Trophoblast cell (in vitro differentiated cells and primary cell): ENCODE results near the gene LRP1-AS.

Experiments used
- DNase-seq, 2 donors: peaks; one replicate each; pipeline ENCODE4 v3.0.0-alpha.2; 2016
- H2AFZ ChIP-seq: 2 replicates; pipeline ENCODE4 v1.6.1; 2013; ENCODE audit warnings: low read length, moderate library complexity, mild to moderate bottlenecking; ENCODE audit not compliant: insufficient read depth, poor library complexity
- H2AK5ac ChIP-seq: 2 replicates; pipeline ENCODE4 v1.6.1; 2013; ENCODE audit warnings: mild to moderate bottlenecking, low read length
- H2BK120ac ChIP-seq: 2 replicates; pipeline ENCODE4 v1.6.1; 2013; ENCODE audit warnings: low read length, mild to moderate bottlenecking, moderate library complexity; ENCODE audit not compliant: insufficient read depth, poor library complexity
- H2BK12ac ChIP-seq: 2 replicates; pipeline ENCODE4 v1.6.1; 2013; ENCODE audit warnings: mild to moderate bottlenecking, low read length, moderate library complexity
- H2BK5ac ChIP-seq: 2 replicates; pipeline ENCODE4 v1.6.1; 2013; ENCODE audit warnings: low read length, low read depth, moderate library complexity, mild to moderate bottlenecking; ENCODE audit not compliant: poor library complexity
- H3K14ac ChIP-seq: 2 replicates; pipeline ENCODE4 v1.6.1; 2013; ENCODE audit warnings: mild to moderate bottlenecking, low read length
- H3K18ac ChIP-seq: 2 replicates; pipeline ENCODE4 v1.6.1; 2013; ENCODE audit warnings: mild to moderate bottlenecking, low read length
- H3K23ac ChIP-seq: 2 replicates; pipeline ENCODE4 v1.6.1; 2013; ENCODE audit warnings: low read length
- H3K27ac ChIP-seq: 2 replicates; pipeline ENCODE4 v1.5.1; 2013; ENCODE audit warnings: low read depth, mild to moderate bottlenecking, inconsistent platforms, low read length, moderate library complexity
- H3K27me3 ChIP-seq: 2 replicates; pipeline ENCODE4 v1.6.1; 2013; ENCODE audit warnings: inconsistent platforms, mild to moderate bottlenecking, low read length, moderate library complexity; ENCODE audit not compliant: insufficient read depth
- H3K36me3 ChIP-seq, 2 experiments: 1 replicate in 1 of 2; 2 replicates in 1 of 2; pipeline ENCODE4 v1.6.1; 2013; ENCODE audit warnings: low read length in 2 of 2, mild to moderate bottlenecking in 2 of 2, moderate library complexity in 1 of 2; ENCODE audit not compliant: insufficient read depth in 2 of 2, control insufficient read depth in 1 of 2
- H3K4ac ChIP-seq: 2 replicates; pipeline ENCODE4 v1.6.1; 2013; ENCODE audit warnings: low read depth, mild to moderate bottlenecking, low read length, moderate library complexity
- H3K4me1 ChIP-seq, 2 experiments: 1 replicate in 1 of 2; 2 replicates in 1 of 2; pipeline ENCODE4 v1.6.1; 2013; ENCODE audit warnings: low read length in 2 of 2, mild to moderate bottlenecking in 2 of 2, moderate library complexity in 1 of 2; ENCODE audit not compliant: insufficient read depth in 2 of 2, control insufficient read depth in 1 of 2
- H3K4me2 ChIP-seq: 2 replicates; pipeline ENCODE4 v1.6.1; 2013; ENCODE audit warnings: inconsistent platforms, mild to moderate bottlenecking, low read length, moderate library complexity
- H3K4me3 ChIP-seq: 2 replicates; pipeline ENCODE4 v1.5.1; 2013; ENCODE audit warnings: mild to moderate bottlenecking, low read depth, low read length, inconsistent platforms
- H3K79me1 ChIP-seq: one replicate; pipeline ENCODE4 v1.6.1; 2013; ENCODE audit warnings: low read length
- H3K79me2 ChIP-seq: 2 replicates; pipeline ENCODE4 v1.6.1; 2013; ENCODE audit warnings: low read length, mild to moderate bottlenecking; ENCODE audit not compliant: control insufficient read depth, insufficient read depth, poor library complexity
- H3K9ac ChIP-seq: 2 replicates; pipeline ENCODE4 v1.6.1; 2013; ENCODE audit warnings: mild to moderate bottlenecking, low read length
- H3K9me3 ChIP-seq: 2 replicates; pipeline ENCODE4 v1.6.1; 2013; ENCODE audit warnings: low read depth, mild to moderate bottlenecking, control low read depth, inconsistent platforms, low read length; ENCODE audit not compliant: insufficient read depth
- H4K12ac ChIP-seq: 2 replicates; pipeline ENCODE4 v1.6.1; 2013; ENCODE audit warnings: low read depth, mild to moderate bottlenecking, low read length, moderate library complexity
- H4K8ac ChIP-seq: 2 replicates; pipeline ENCODE4 v1.6.1; 2013; ENCODE audit warnings: low read depth, mild to moderate bottlenecking, low read length, moderate library complexity
- H4K91ac ChIP-seq: one replicate; pipeline ENCODE4 v1.6.1; 2013; ENCODE audit warnings: low read depth, mild to moderate bottlenecking, low read length, moderate library complexity
- WGBS: extraction: QIAGEN DNeasy Blood & Tissue Kit; methylation state at CpG from one replicate; pipeline ENCODE4 v1.1.7; 2013; ENCODE audit warnings: missing lambda C conversion rate; ENCODE audit not compliant: insufficient read length, insufficient coverage; ENCODE audit errors: extremely low coverage; 5-methylcytosine and 5-hydroxymethylcytosine counted together

The LRP1-AS gene

DNA sequence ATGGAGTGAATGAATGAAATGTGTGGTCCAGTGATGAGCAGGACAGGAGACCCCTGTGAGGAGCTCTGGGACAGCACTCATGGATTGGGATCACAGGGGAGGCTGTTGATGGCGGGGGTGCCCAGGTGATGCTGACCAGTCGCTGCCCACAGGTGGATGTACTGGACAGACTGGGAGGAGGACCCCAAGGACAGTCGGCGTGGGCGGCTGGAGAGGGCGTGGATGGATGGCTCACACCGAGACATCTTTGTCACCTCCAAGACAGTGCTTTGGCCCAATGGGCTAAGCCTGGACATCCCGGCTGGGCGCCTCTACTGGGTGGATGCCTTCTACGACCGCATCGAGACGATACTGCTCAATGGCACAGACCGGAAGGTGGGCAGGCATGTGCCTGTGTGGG is 13.3 kb upstream of the LRP1-AS start:
- Histone ChIP-seq H3K27me3 (no peaks in the 10 kb centered on the region), H3K79me2 (no peaks in the 10 kb centered on the region), H3K4me1 (no peaks in the 10 kb centered on the region), H3K4ac (no peak overlapping the region), H4K12ac (no peak overlapping the region), H2AK5ac (no peak overlapping the region), H2BK12ac (no peak overlapping the region), H3K23ac (no peak overlapping the region), H2BK5ac (no peak overlapping the region), H3K79me1 (no peaks in the 10 kb centered on the region), H3K9me3 (peaks cover 2% of the 10 kb centered on the region), H3K27ac (no peak overlapping the region), H2BK120ac (no peak overlapping the region), H3K18ac (no peak overlapping the region), H4K91ac (no peak overlapping the region), H3K14ac (no peak overlapping the region), H2AFZ (no peak overlapping the region), H4K8ac (no peak overlapping the region), H3K4me2 (no peak overlapping the region), H3K9ac (no peak overlapping the region), H3K4me3 (no peak overlapping the region), H3K36me3 (peaks cover 75 to 84% of the 10 kb centered on the region in 2 experiments)
- WGBS = no CpG with 5 or more reads among the region's 14 CpGs
- no peak for DNase-seq

DNA sequence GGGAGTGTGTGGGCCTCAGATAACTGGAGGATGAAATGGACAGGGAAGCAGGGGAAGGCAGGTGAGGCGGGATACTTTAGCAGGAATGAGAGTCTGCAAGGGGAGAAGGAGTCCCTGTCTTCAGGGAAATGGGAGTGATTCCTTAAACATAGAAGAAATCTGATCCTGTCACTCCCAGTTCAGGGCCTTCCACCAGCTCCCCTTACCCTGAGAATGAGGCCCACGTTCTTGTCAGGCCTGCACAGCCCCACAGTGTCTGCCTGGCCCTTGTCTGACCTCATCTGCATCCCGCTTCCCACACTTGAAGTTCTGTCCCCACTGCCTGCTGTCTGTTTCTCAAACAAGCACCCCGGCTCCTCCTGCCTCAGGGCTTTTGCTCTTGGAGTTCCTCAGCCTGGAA is 12.6 kb upstream of the LRP1-AS start:
- no peak overlapping the region for H2BK5ac ChIP-seq

DNA sequence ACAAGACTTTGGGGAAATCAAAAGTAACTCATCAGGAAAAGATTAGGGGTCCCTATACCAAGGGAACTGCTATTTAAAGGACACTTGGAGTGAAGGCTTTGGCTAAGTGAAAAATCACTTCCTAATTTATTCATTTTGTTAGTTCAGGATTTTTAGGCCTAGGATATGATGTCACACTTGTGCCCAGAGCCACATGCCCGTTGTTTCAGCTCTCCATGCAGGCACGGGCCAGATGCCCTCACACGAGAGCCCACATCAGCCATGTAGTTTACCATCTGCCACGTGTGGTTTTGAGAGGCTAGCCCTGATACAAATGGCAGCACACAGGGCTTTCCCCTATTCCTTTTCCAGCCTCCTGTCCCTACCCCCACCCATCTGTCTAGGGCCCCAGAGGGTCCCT is 11.9 kb upstream of the LRP1-AS start:
- Histone ChIP-seq H3K27ac (no peak overlapping the region), H4K8ac (no peak overlapping the region), H4K12ac (no peak overlapping the region), H3K14ac (no peak overlapping the region), H3K9me3 (peaks cover 2% of the 10 kb centered on the region), H2BK12ac (no peak overlapping the region), H3K4ac (no peak overlapping the region), H3K23ac (no peak overlapping the region), H3K36me3 (peaks cover 72 to 85% of the 10 kb centered on the region in 2 experiments), H2BK120ac (no peak overlapping the region), H2AK5ac (no peak overlapping the region), H3K79me2 (no peaks in the 10 kb centered on the region), H4K91ac (no peak overlapping the region), H2AFZ (no peak overlapping the region), H3K79me1 (no peaks in the 10 kb centered on the region), H3K4me1 (no peaks in the 10 kb centered on the region), H3K18ac (no peak overlapping the region), H2BK5ac (no peak overlapping the region), H3K4me3 (no peak overlapping the region), H3K9ac (no peak overlapping the region), H3K27me3 (no peaks in the 10 kb centered on the region), H3K4me2 (no peak overlapping the region)
- DNase-seq = no peak
- no CpG with 5 or more reads among the region's 4 CpGs for WGBS

More for the DNA sequence above, 12.6 kb upstream of the LRP1-AS start:
- Histone ChIP-seq H3K4ac (no peak overlapping the region), H3K18ac (no peak overlapping the region), H3K36me3 (peaks cover 73 to 85% of the 10 kb centered on the region in 2 experiments), H2BK12ac (no peak overlapping the region), H3K79me1 (no peaks in the 10 kb centered on the region), H3K9ac (no peak overlapping the region), H2BK120ac (no peak overlapping the region), H3K27me3 (no peaks in the 10 kb centered on the region), H3K4me1 (no peaks in the 10 kb centered on the region), H2AFZ (no peak overlapping the region), H2AK5ac (no peak overlapping the region), H4K91ac (no peak overlapping the region), H4K8ac (no peak overlapping the region), H3K27ac (no peak overlapping the region), H3K9me3 (peaks cover 2% of the 10 kb centered on the region), H3K23ac (no peak overlapping the region), H3K4me3 (no peak overlapping the region), H3K79me2 (no peaks in the 10 kb centered on the region), H3K4me2 (no peak overlapping the region), H4K12ac (no peak overlapping the region), H3K14ac (no peak overlapping the region)
- no CpG with 5 or more reads among the region's 4 CpGs for WGBS
- DNase-seq = no peak

DNA sequence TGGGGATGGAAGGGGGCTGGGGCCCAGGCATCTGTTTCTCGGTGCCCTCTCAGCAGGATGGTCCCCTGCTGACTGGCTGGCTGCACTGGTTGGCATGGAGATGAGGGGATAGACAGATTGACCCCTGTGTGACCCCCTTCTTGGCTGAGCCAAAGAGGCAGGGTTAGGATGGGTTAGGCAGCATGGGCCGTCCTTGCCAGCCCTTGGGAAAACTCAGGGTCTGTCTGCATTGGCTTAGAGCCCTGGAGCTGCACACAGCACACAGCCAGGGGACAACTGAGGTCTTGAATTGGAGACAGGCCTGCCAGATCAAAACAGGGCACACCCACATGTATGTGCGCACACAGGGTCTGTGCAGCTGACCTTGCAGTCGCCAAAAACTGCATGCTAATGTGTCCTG is 11.2 kb upstream of the LRP1-AS start:
- Histone ChIP-seq H3K79me1 (no peaks in the 10 kb centered on the region), H3K4me3 (no peak overlapping the region), H4K8ac (no peak overlapping the region), H3K36me3 (peaks cover 77 to 88% of the 10 kb centered on the region in 2 experiments), H2AK5ac (no peak overlapping the region), H3K4me1 (no peaks in the 10 kb centered on the region), H4K91ac (no peak overlapping the region), H2BK120ac (no peak overlapping the region), H3K27ac (no peak overlapping the region), H3K18ac (no peak overlapping the region), H3K23ac (no peak overlapping the region), H4K12ac (no peak overlapping the region), H2BK12ac (no peak overlapping the region), H2AFZ (no peak overlapping the region), H3K4me2 (no peak overlapping the region), H3K4ac (no peak overlapping the region), H3K9me3 (peaks cover 3% of the 10 kb centered on the region), H3K9ac (no peak overlapping the region), H2BK5ac (no peak overlapping the region), H3K14ac (no peak overlapping the region), H3K27me3 (no peaks in the 10 kb centered on the region), H3K79me2 (no peaks in the 10 kb centered on the region)
- WGBS = no CpG with 5 or more reads among the region's 4 CpGs
- DNase-seq = no peak
